GM12878 (cell line): Measurements from ENCODE around the gene ELAVL1. TPM values are rescaled to one million over a fixed set of nuclear protein-coding genes. Genes with fewer than 3 reads are reported as not detected.

Experiments
- ATAC-seq: fragments of 200-7000 bp; cut with Tn5 transposase; 3 replicates; pipeline ENCODE4 v1.9.1; 2020; ENCODE audit warnings: mild to moderate bottlenecking, moderate library complexity
- BruUV-seq: library from RNA; stranded (reverse); fragments of 400-500 nt; replicated peaks from 2 replicates; lab custom pipeline; 2021; lab: Mats Ljungman, UMichigan
- CTCF ChIA-PET: fragments of 300-600 bp; sonication (Branson Sonifier 250); formaldehyde crosslinking; extraction: SDS; loops from one replicate; lab custom pipeline; 2021; ENCODE audit warnings: inconsistent platforms; lab: Yijun Ruan, JAX
- POLR2A ChIA-PET: fragments of 350-600 bp; formaldehyde crosslinking; extraction: SDS; loops from one replicate; lab custom pipeline; 2021; ENCODE audit warnings: inconsistent platforms; lab: Charles Lee
- RAD21 ChIA-PET: fragments of 300-600 bp; sonication (Branson Sonifier 250); formaldehyde crosslinking; loops from one replicate; lab custom pipeline; 2023; ENCODE audit warnings: antibody characterized with exemption; ENCODE audit not compliant: unreplicated experiment; lab: Charles Lee
- SMC1A ChIA-PET: fragments of 300-600 bp; sonication (Branson Sonifier 250); formaldehyde crosslinking; loops from one replicate; lab custom pipeline; 2023; ENCODE audit not compliant: unreplicated experiment, uncharacterized antibody; lab: Charles Lee
- DNase-seq: peaks from one replicate; pipeline ENCODE4 v3.0.0-alpha.2; 2011; ENCODE audit warnings: low read depth, low spot score
- FAIRE-seq: peaks from 3 replicates; lab custom pipeline; 2011; peaks lifted over from hg19 to GRCh38; lab: Jason Lieb, UNC
- H2AFZ ChIP-seq: 2 replicates; pipeline ENCODE4 v1.6.0; 2011; ENCODE audit warnings: low read depth, low read length, control low read depth; ENCODE audit not compliant: control insufficient read depth
- H3K27ac ChIP-seq: 2 replicates; pipeline ENCODE4 v1.5.1; 2011; ENCODE audit warnings: control low read depth; ENCODE audit not compliant: control insufficient read depth, insufficient read depth
- H3K27me3 ChIP-seq, 2 experiments: replicated peaks in 1 of 2; 2 replicates each; pipeline versions ENCODE4 v1.6.0 to v1.6.1; 2011; ENCODE audit warnings: low read length in 1 of 2; ENCODE audit not compliant: control insufficient read depth in 2 of 2, insufficient read depth in 2 of 2
- H3K36me3 ChIP-seq, 2 experiments: 2 replicates each; pipeline ENCODE4 v1.5.1; 2011; ENCODE audit warnings: low read length in 1 of 2; ENCODE audit not compliant: control insufficient read depth in 2 of 2, insufficient read depth in 2 of 2
- H3K4me1 ChIP-seq: 2 replicates; pipeline ENCODE4 v1.6.1; 2011; ENCODE audit warnings: mild to moderate bottlenecking, low read length, moderate library complexity, mixed read lengths; ENCODE audit not compliant: control insufficient read depth, insufficient read depth
- H3K4me2 ChIP-seq: 2 replicates; pipeline ENCODE4 v1.6.0; 2011; ENCODE audit warnings: control low read depth; ENCODE audit not compliant: control insufficient read depth, insufficient read depth
- H3K4me3 ChIP-seq: fragments of 200-600 bp; sonication (generic); 2 replicates; pipeline ENCODE4 v1.5.1; 2016
- H3K79me2 ChIP-seq: 2 replicates; pipeline ENCODE4 v1.6.0; 2011; ENCODE audit warnings: low read length; ENCODE audit not compliant: control insufficient read depth, insufficient read depth
- H3K9ac ChIP-seq: 2 replicates; pipeline ENCODE4 v1.8.0; 2011; ENCODE audit warnings: low read length, control low read depth, mixed read lengths; ENCODE audit not compliant: control insufficient read depth, insufficient read depth
- H3K9me3 ChIP-seq: replicated peaks from 3 replicates; pipeline ENCODE4 v1.5.1; 2011; ENCODE audit warnings: mild to moderate bottlenecking, low read length; ENCODE audit not compliant: control insufficient read depth, insufficient read depth
- H4K20me1 ChIP-seq: 2 replicates; pipeline ENCODE4 v1.6.0; 2011; ENCODE audit not compliant: control insufficient read depth, insufficient read depth
- ATF2 ChIP-seq: IDR thresholded peaks from 2 replicates; pipeline ENCODE4 v1.6.1; 2012; ENCODE audit warnings: low read length, inconsistent platforms
- BCL3 ChIP-seq: IDR thresholded peaks from 2 replicates; pipeline ENCODE4 v1.6.1; 2011; ENCODE audit warnings: borderline replicate concordance, low read depth, mild to moderate bottlenecking, moderate library complexity, low read length; ENCODE audit not compliant: insufficient read depth, poor library complexity, severe bottlenecking
- BMI1 ChIP-seq: fragments of 450-650 bp; IDR thresholded peaks from 2 replicates; pipeline ENCODE4 v1.6.1; 2016; ENCODE audit warnings: mild to moderate bottlenecking, moderate library complexity, borderline replicate concordance
- CEBPZ ChIP-seq: fragments of 150-350 bp; IDR thresholded peaks from 2 replicates; pipeline ENCODE4 v1.6.1; 2016; ENCODE audit warnings: low read depth, low read length
- CREB1 ChIP-seq: IDR thresholded peaks from 2 replicates; pipeline ENCODE4 v1.6.1; 2012; ENCODE audit warnings: low read depth, mild to moderate bottlenecking, inconsistent platforms
- EED ChIP-seq: sonication (generic); IDR thresholded peaks from 2 replicates; pipeline ENCODE4 v1.6.1; 2016; ENCODE audit warnings: antibody characterized with exemption, low read depth
- NFYB ChIP-seq: IDR thresholded peaks from 2 replicates; pipeline ENCODE4 v1.6.1; 2011; ENCODE audit warnings: low read depth, mild to moderate bottlenecking, low read length, improper control_type of control experiment, moderate library complexity; ENCODE audit not compliant: insufficient read depth
- POU2F2 ChIP-seq: IDR thresholded peaks from 3 replicates; pipeline ENCODE4 v1.6.1; 2011; ENCODE audit warnings: low read depth, mild to moderate bottlenecking, low read length, borderline replicate concordance
- SIX5 ChIP-seq: IDR thresholded peaks from 2 replicates; pipeline ENCODE4 v1.6.1; 2011; ENCODE audit warnings: mild to moderate bottlenecking, low read depth, low read length, moderate library complexity; ENCODE audit not compliant: severe bottlenecking
- SPI1 ChIP-seq: IDR thresholded peaks from 2 replicates; pipeline ENCODE4 v1.6.1; 2011; ENCODE audit warnings: low read depth, mild to moderate bottlenecking, low read length, moderate library complexity, borderline replicate concordance; ENCODE audit not compliant: insufficient read depth
- WRNIP1 ChIP-seq: IDR thresholded peaks from 2 replicates; pipeline ENCODE4 v1.6.1; 2011; ENCODE audit warnings: low read depth, low read length, improper control_type of control experiment, borderline replicate concordance
- YY1 ChIP-seq: IDR thresholded peaks from 2 replicates; pipeline ENCODE4 v1.6.1; 2011; ENCODE audit warnings: low read depth, mild to moderate bottlenecking, low read length
- ZBTB33 ChIP-seq: fragments of 450-650 bp; IDR thresholded peaks from 2 replicates; pipeline ENCODE4 v1.6.1; 2017; ENCODE audit warnings: mild to moderate bottlenecking
- WGBS: methylation state at CpG from one replicate; pipeline ENCODE4 v1.1.6; 2016; ENCODE audit warnings: low lambda C conversion rate; ENCODE audit not compliant: insufficient replicate concordance, insufficient coverage; ENCODE audit errors: missing lambda C conversion rate; 5-methylcytosine and 5-hydroxymethylcytosine counted together
- in situ Hi-C: fragments of 300-500 bp; cut with MboI; formaldehyde crosslinking; loops from 9 replicates; pipeline ENCODE4 v1.14.3; 2018; ENCODE audit warnings: mixed read lengths
- intact Hi-C: fragments of 100-400 bp; cut with micrococcal nuclease; formaldehyde crosslinking; loops from one replicate; pipeline ENCODE4 v1.14.2; 2022; ENCODE audit not compliant: unreplicated experiment
- polyA plus RNA-seq, 11 experiments: library from polyadenylated mRNA; depleted of rRNA in 4 of 11; unstranded in 6 of 11; stranded (reverse) in 5 of 11; fragments of >200 nt; fragmentation: Nextera tagmentation in 4 of 11; fragmentation: Illumina TruSeq in 1 of 11; extraction: Ambion mirVana in 4 of 11; extraction: Trizol in 1 of 11; gene quantifications; 1 replicate in 1 of 11; 2 replicates in 10 of 11; pipeline versions ENCODE4 v1.2.1 to v1.2.3, GENCODE V29; 2011 to 2016; ENCODE audit warnings: inconsistent platforms in 2 of 11, missing spikeins in 2 of 11, low read depth in 1 of 11
- total RNA-seq, 4 experiments: library from RNA; depleted of rRNA in 3 of 4; stranded (reverse); fragments of >200 nt in 3 of 4; fragmentation: Illumina TruSeq in 1 of 4; extraction: Trizol in 1 of 4; gene quantifications; 2 replicates each; pipeline versions ENCODE4 v1.2.1 to v1.2.3, GENCODE V29; 2013 to 2021

The ELAVL1 gene
- total and polyA plus RNA-seq, 10 of the 15 experiments (the other 5 are each of a cell fraction or from before 2014, with no cell fraction given), result 7.4 to 155 (median 70.3) TPM

GRCh38 chr19:7920519-7921301 is 84.7 kb downstream of the ELAVL1 start:
- Histone ChIP-seq H3K9me3 (no peaks in the 10 kb centered on the region; the same call in 2 of the 3 replicates), H3K79me2 (no peaks in the 10 kb centered on the region), H3K36me3 (no peaks in the 10 kb centered on the region; a peak in 1 of 4 replicates), H4K20me1 (no peaks in the 10 kb centered on the region), H3K27ac (peak overlapping the region; percentile 44), H2AFZ (peak overlapping the region; percentile 97), H3K27me3 (peaks cover 8 to 21% of the 10 kb centered on the region in 2 experiments), H3K4me1 (peaks cover 11% of the 10 kb centered on the region), H3K4me3 (peak overlapping the region; percentile 82), H3K9ac (peak overlapping the region; percentile 69), H3K4me2 (peak overlapping the region; percentile 96)
- WGBS, result 2% methylated on average over 21 of the region's 62 CpGs
- ATAC-seq, result peak; percentile 72
- ChIA-PET RAD21 (interaction anchor here (0.6 to 2.5 kb wide), 16 partner anchors 9 to 818 kb away, joined by 3 to 17 read pairs (median 4); partner anchors contain the start of genes MAP2K7, TIMM44 and TRAPPC5), SMC1A (interaction anchor here (1.6 to 2.5 kb wide), 2 partner anchors 17 to 23 kb away, joined by 7 to 13 read pairs; partner anchors contain the start of genes MAP2K7 and TIMM44), CTCF (interaction anchor here (0.6 to 3.9 kb wide), 11 partner anchors 12 to 352 kb away, joined by 3 to 32 read pairs (median 3); partner anchors contain the start of genes MAP2K7, TIMM44 and TRAPPC5), POLR2A (interaction anchor here (0.5 to 2.9 kb wide), 9 partner anchors 9 to 821 kb away, joined by 3 to 27 read pairs (median 4); partner anchors contain the start of genes MAP2K7 and TIMM44)
- DNase-seq, result peak; percentile 78
- TSS peak; percentile 88 for BruUV-seq
- intact Hi-C loops (no loop called here), in situ Hi-C loops (no loop called here)
- peak; percentile 57 for FAIRE-seq
- no peak for TF ChIP-seq BCL3
- no peak for TF ChIP-seq WRNIP1
- TF ChIP-seq BMI1, result no peak
- no peak for TF ChIP-seq ZBTB33
- TF ChIP-seq NFYB, result no peak
- no peak for TF ChIP-seq POU2F2
- TF ChIP-seq SIX5, result no peak
- TF ChIP-seq CREB1, result peak; percentile 10; the same call in 1 of the 2 replicates
- TF ChIP-seq CEBPZ, result no peak
- TF ChIP-seq ATF2, result no peak
- no peak for TF ChIP-seq EED
- TF ChIP-seq SPI1, result no peak
- TF ChIP-seq YY1, result no peak
